HG02970 (cell line): ENCODE results near the gene DDX4.

Experiments
- ATAC-seq: cut with Tn5 transposase; IDR thresholded peaks from one replicate; pipeline ENCODE4 v1.9.1; 2021; ENCODE audit warnings: mild to moderate bottlenecking, moderate library complexity, moderate number of reproducible peaks; ENCODE audit not compliant: unreplicated experiment, low FRiP score

DDX4 gene

GRCh38 chr5:55860709-55861108 lies 122.8 kb downstream of the DDX4 start:
- ATAC-seq: no peak

GRCh38 chr5:55864606-55865541 lies 127.0 kb downstream of the DDX4 start:
- ATAC-seq: no peak

GRCh38 chr5:55865831-55866230 lies 128.0 kb downstream of the DDX4 start:
- no peak for ATAC-seq

GRCh38 chr5:55866485-55866884 lies 128.6 kb downstream of the DDX4 start:
- ATAC-seq: no peak
